ENCODE results near the gene SNRNP70.
"Not testable (repeated sequence)": the region's sequence is repeated elsewhere in the genome, so short reads cannot be mapped to it uniquely, and the experiment has no call there.

SNRNP70 gene, protein sequence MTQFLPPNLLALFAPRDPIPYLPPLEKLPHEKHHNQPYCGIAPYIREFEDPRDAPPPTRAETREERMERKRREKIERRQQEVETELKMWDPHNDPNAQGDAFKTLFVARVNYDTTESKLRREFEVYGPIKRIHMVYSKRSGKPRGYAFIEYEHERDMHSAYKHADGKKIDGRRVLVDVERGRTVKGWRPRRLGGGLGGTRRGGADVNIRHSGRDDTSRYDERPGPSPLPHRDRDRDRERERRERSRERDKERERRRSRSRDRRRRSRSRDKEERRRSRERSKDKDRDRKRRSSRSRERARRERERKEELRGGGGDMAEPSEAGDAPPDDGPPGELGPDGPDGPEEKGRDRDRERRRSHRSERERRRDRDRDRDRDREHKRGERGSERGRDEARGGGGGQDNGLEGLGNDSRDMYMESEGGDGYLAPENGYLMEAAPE

DNA sequence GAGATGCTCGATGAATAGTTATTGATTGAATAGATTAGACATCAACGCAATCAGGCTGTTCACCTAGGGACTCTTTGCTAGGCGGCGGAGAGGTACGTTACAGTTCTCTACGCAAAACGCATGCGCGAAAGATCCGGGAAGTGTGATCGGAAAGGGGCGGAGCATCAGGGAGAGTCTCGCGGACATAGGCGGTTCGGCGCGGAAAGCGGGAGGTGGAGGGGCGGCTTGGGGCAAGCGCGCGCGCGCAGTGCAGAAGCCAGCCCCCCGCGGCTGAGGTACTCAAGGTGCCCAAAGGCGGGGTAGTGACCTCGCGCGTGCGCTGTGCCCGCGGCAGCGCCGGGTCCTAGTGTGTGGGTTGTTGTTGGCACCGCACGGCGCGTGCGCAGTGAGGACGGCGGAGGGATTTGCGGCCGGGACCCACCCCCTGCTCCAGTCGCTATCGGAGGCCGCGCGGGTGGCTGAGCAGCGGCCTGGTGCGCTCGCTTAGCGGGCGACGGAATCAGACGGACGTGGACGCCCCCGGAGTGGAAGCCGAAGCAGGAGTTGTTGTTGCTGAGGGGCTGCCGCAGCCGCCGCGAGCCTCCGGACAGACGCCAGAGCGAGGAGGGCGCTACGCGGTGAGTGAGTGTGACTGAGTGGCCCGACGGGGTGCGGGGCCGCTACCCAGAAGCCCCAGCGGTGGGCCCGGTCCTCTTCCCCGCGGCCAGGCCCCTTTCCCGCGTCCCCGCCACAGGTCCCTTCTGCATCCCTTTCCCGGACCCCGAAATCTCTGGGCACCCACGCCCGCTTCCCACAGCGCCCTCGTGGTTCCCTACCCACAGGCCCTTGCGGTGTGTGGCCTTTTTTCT is at the start of gene SNRNP70:
Gene SNRNP70 (plus strand): TSS at position 432 of the 848 bp plus-strand sequence. CDS start 964 bp downstream, outside the sequence.
- peak within 1 kb of the TSS; percentile 84; the same call in 1 of the 2 replicates for H3K4me3 ChIP-seq (ENCODE audit: low read length)
- WGBS (ENCODE audit: insufficient coverage, insufficient read length): no CpG with 5 or more reads among the region's 89 CpGs

DNA sequence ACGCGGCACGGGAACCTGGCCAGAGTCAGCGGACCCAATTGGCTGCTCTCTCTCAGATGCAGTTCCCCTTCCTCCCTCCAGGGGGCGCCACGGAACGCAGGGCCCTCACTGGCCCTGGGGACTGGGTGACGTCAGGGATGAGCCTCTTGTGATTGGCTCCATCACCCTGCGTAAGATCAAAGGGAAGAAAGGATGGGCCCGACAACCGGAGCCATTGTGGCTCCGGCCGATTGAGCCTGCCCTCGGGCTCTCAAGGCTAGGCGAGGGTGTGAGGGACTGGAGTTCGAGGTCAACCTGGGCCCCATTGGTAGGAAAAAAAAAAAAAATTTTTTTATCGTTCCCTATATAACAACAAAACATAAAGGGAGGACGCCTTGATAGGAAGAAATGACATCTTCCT is 48.4 kb upstream of the SNRNP70 start, which contains the start of gene CGB1:
Gene CGB1 (minus strand): TSS at position 81 of the 400 bp plus-strand sequence. CDS start 184 bp downstream, outside the sequence.
- not testable (repeated sequence) for H3K4me1 ChIP-seq (ENCODE audit: control insufficient read depth, insufficient read depth, low read length); DNase-seq (ENCODE audit: low read depth, low spot score); H3K9me3 ChIP-seq (ENCODE audit: control insufficient read depth, insufficient read depth, low read length); H3K27ac ChIP-seq (ENCODE audit: low read length); H3K4me3 ChIP-seq (ENCODE audit: low read length); H3K36me3 ChIP-seq (ENCODE audit: control insufficient read depth, insufficient read depth, low read length); H3K27me3 ChIP-seq (ENCODE audit: control insufficient read depth, insufficient read depth, low read length)
- WGBS (ENCODE audit: insufficient coverage, insufficient read length): no CpG with 5 or more reads among the region's 18 CpGs

More for the DNA sequence above, at the start of gene SNRNP70:
- H3K27me3 ChIP-seq (ENCODE audit: control insufficient read depth, insufficient read depth, low read length): no peaks in the 10 kb centered on the region
- H3K9me3 ChIP-seq (ENCODE audit: control insufficient read depth, insufficient read depth, low read length): no peaks in the 10 kb centered on the region
- DNase-seq (ENCODE audit: low read depth, low spot score): peak; percentile 97
- no peak within 1 kb of the TSS for H3K27ac ChIP-seq (ENCODE audit: low read length)
- peaks cover 2% of the 10 kb centered on the region; the same call in 1 of the 2 replicates for H3K4me1 ChIP-seq (ENCODE audit: control insufficient read depth, insufficient read depth, low read length)
- peaks cover 7% of the 10 kb centered on the region for H3K36me3 ChIP-seq (ENCODE audit: control insufficient read depth, insufficient read depth, low read length)

DNA sequence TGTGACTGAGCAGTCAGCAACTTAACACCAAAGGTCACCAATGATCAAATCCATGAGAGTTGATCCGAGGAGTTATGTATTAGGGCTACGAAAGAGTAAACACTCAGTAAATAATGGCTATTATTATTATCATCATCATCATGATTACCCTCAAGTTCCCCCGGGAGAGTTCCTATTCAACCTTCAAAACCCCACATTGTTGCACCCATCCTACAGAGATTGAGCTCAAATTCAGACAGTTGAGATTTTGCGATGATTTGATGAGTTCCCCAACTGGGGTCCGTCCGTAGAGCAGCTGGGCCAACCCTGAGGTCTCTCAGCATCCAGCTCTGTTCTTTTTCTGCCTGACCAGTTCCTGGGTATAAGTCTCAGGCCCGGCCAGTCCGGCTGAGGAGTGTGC is 47.1 kb upstream of the SNRNP70 start:
- H3K27me3 ChIP-seq (ENCODE audit: control insufficient read depth, insufficient read depth, low read length); H3K4me3 ChIP-seq (ENCODE audit: low read length); DNase-seq (ENCODE audit: low read depth, low spot score); H3K4me1 ChIP-seq (ENCODE audit: control insufficient read depth, insufficient read depth, low read length); H3K36me3 ChIP-seq (ENCODE audit: control insufficient read depth, insufficient read depth, low read length); H3K27ac ChIP-seq (ENCODE audit: low read length); H3K9me3 ChIP-seq (ENCODE audit: control insufficient read depth, insufficient read depth, low read length): not testable (repeated sequence)
- no CpG with 5 or more reads among the region's 8 CpGs for WGBS (ENCODE audit: insufficient coverage, insufficient read length)

DNA sequence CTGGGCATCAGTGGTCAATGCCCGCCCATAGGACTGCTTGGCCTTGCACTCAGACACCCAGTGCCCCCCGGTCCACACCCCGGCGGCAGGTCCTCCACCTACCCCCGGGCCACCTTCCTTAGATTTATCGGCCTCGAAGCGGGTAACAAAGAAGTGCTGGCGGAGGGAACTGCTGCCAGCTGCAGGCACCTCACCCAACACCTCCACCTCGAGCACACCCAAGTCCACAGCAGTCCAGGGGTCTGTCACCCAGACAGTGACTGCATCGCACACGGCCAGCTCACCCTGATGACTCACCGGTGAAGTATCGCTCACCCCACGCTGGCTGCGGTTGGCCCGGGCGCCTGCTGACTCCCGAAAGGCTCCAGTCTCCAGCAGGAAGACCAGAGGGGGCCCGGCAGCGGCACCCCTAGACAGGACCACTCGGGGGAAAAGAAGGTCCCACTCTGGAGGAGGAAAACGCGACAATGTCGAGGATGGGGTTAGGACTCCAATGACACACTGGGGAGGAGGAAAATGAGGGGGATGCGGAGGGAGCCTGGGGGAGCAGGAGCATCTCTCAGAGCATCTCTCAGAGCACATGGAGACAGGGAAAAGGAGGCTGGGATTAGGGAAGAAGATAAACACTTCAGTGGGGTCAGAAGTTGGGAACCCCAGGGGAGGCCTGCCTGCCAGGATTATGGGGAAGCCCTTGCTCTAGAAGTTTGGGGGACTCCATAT is 46.5 kb upstream of the SNRNP70 start:
- H3K9me3 ChIP-seq (ENCODE audit: control insufficient read depth, insufficient read depth, low read length); DNase-seq (ENCODE audit: low read depth, low spot score); H3K27ac ChIP-seq (ENCODE audit: low read length); H3K4me3 ChIP-seq (ENCODE audit: low read length); H3K27me3 ChIP-seq (ENCODE audit: control insufficient read depth, insufficient read depth, low read length); H3K4me1 ChIP-seq (ENCODE audit: control insufficient read depth, insufficient read depth, low read length); H3K36me3 ChIP-seq (ENCODE audit: control insufficient read depth, insufficient read depth, low read length): not testable (repeated sequence)
- WGBS (ENCODE audit: insufficient coverage, insufficient read length): no CpG with 5 or more reads among the region's 26 CpGs

DNA sequence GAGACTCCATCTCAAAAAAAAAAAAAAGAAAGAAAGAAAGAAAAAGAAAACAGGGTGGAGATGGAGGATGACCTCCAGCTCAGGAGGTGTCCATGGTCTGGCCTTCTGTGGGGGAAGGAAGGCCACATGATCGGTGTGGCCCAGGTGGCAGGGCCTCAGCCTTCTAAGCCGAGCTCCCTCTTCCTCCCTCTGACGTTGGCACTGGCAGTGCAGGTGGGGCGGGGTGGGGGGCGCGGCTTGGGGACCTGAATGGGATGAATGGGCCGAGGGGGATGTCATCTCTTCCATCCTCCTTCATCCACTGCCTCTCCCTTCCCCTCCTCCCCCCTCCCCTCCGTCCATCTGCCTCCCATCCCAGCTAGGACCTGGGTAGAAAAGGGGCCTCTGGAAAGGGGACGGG is 45.5 kb upstream of the SNRNP70 start:
- H3K9me3 ChIP-seq (ENCODE audit: control insufficient read depth, insufficient read depth, low read length); H3K27me3 ChIP-seq (ENCODE audit: control insufficient read depth, insufficient read depth, low read length); H3K4me3 ChIP-seq (ENCODE audit: low read length); H3K4me1 ChIP-seq (ENCODE audit: control insufficient read depth, insufficient read depth, low read length); H3K27ac ChIP-seq (ENCODE audit: low read length); DNase-seq (ENCODE audit: low read depth, low spot score); H3K36me3 ChIP-seq (ENCODE audit: control insufficient read depth, insufficient read depth, low read length): not testable (repeated sequence)
- no CpG with 5 or more reads among the region's 9 CpGs for WGBS (ENCODE audit: insufficient coverage, insufficient read length)

DNA sequence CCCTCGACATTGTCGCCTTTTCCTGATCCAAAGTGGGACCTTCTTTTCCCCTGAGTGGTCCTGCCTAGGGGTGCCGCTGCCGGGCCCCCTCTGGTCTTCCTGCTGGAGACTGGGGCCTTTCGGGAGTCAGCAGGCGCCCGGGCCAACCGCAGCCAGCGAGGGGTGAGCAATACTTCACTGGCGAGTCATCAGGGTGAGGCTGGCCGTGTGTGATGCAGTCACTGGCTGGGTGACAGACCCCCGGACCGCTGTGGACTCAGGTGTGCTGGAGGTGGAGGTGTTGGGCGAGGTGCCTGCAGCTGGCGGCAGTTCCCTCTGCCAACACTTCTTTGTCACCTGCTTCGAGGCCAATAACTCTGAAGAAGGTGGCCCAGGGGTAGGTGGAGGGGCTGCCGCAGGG is 43.1 kb upstream of the SNRNP70 start:
- no CpG with 5 or more reads among the region's 17 CpGs for WGBS (ENCODE audit: insufficient coverage, insufficient read length)
- Histone ChIP-seq H3K4me1 (ENCODE audit: control insufficient read depth, insufficient read depth, low read length) (no peaks in the 10 kb centered on the region), H3K4me3 (ENCODE audit: low read length) (no peak overlapping the region), H3K27me3 (ENCODE audit: control insufficient read depth, insufficient read depth, low read length) (no peaks in the 10 kb centered on the region), H3K9me3 (ENCODE audit: control insufficient read depth, insufficient read depth, low read length) (no peaks in the 10 kb centered on the region), H3K36me3 (ENCODE audit: control insufficient read depth, insufficient read depth, low read length) (no peaks in the 10 kb centered on the region), H3K27ac (ENCODE audit: low read length) (no peak overlapping the region)
- no peak for DNase-seq (ENCODE audit: low read depth, low spot score)

DNA sequence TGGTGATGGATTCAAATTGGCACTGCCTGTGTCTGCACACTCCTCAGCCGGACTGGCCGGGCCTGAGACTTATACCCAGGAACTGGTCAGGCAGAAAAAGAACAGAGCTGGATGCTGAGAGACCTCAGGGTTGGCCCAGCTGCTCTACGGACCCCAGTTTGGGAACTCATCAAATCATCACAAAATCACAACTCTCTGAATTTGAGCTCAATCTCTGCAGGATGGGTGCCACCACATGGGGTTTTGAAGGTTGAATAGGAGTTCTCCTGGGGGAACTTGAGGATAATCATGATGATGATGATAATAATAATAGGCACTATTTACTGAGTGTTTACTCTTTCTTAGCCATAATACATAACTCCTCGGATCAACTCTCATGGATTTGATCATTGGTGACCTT is 42.6 kb upstream of the SNRNP70 start:
- H3K4me3 ChIP-seq (ENCODE audit: low read length); H3K36me3 ChIP-seq (ENCODE audit: control insufficient read depth, insufficient read depth, low read length); H3K9me3 ChIP-seq (ENCODE audit: control insufficient read depth, insufficient read depth, low read length); H3K4me1 ChIP-seq (ENCODE audit: control insufficient read depth, insufficient read depth, low read length); DNase-seq (ENCODE audit: low read depth, low spot score); H3K27ac ChIP-seq (ENCODE audit: low read length); H3K27me3 ChIP-seq (ENCODE audit: control insufficient read depth, insufficient read depth, low read length): not testable (repeated sequence)
- no CpG with 5 or more reads among the region's 4 CpGs for WGBS (ENCODE audit: insufficient coverage, insufficient read length)

DNA sequence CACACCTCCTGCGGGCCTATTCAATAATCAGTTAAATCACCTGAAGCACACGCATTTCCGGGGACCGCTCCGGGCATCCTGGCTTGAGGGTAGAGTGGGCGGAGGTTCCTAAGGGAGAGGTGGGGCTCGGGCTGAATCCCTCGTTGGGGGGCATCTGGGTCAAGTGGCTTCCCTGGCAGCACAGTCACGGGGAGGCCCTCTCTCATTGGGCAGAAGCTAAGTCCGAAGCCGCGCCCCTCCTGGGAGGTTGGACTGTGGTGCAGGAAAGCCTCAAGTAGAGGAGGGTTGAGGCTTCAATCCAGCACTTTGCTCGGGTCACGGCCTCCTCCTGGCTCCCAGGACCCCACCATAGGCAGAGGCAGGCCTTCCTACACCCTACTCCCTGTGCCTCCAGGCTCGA is 41.7 kb upstream of the SNRNP70 start, which contains the start of gene CGB5:
Gene CGB5 (plus strand): TSS at position 301 of the 400 bp plus-strand sequence. CDS start 362 bp downstream, outside the sequence.
- not testable (repeated sequence) for DNase-seq (ENCODE audit: low read depth, low spot score); H3K27me3 ChIP-seq (ENCODE audit: control insufficient read depth, insufficient read depth, low read length); H3K27ac ChIP-seq (ENCODE audit: low read length); H3K4me1 ChIP-seq (ENCODE audit: control insufficient read depth, insufficient read depth, low read length); H3K4me3 ChIP-seq (ENCODE audit: low read length); H3K9me3 ChIP-seq (ENCODE audit: control insufficient read depth, insufficient read depth, low read length); H3K36me3 ChIP-seq (ENCODE audit: control insufficient read depth, insufficient read depth, low read length)
- WGBS (ENCODE audit: insufficient coverage, insufficient read length): no CpG with 5 or more reads among the region's 15 CpGs

DNA sequence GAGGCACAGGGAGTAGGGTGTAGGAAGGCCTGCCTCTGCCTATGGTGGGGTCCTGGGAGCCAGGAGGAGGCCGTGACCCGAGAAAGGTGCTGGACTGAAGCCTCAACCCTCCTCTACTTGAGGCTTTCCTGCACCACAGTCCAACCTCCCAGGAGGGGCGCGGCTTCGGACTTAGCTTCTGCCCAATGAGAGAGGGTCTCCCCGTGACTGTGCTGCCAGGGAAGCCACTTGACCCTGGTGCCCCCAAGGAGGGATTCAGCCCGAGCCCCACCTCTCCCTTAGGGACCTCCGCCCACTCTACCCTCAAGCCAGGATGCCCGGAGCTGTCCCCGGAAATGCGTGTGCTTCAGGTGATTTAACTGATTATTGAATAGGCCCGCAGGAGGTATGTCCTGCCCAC is 36.2 kb upstream of the SNRNP70 start, which contains the start of gene CGB8:
Gene CGB8 (minus strand): TSS at position 101 of the 400 bp plus-strand sequence. CDS start 372 bp downstream, outside the sequence.
- not testable (repeated sequence) for H3K27me3 ChIP-seq (ENCODE audit: control insufficient read depth, insufficient read depth, low read length); H3K4me3 ChIP-seq (ENCODE audit: low read length); H3K36me3 ChIP-seq (ENCODE audit: control insufficient read depth, insufficient read depth, low read length); H3K9me3 ChIP-seq (ENCODE audit: control insufficient read depth, insufficient read depth, low read length); H3K27ac ChIP-seq (ENCODE audit: low read length); H3K4me1 ChIP-seq (ENCODE audit: control insufficient read depth, insufficient read depth, low read length); DNase-seq (ENCODE audit: low read depth, low spot score)
- no CpG with 5 or more reads among the region's 12 CpGs for WGBS (ENCODE audit: insufficient coverage, insufficient read length)

DNA sequence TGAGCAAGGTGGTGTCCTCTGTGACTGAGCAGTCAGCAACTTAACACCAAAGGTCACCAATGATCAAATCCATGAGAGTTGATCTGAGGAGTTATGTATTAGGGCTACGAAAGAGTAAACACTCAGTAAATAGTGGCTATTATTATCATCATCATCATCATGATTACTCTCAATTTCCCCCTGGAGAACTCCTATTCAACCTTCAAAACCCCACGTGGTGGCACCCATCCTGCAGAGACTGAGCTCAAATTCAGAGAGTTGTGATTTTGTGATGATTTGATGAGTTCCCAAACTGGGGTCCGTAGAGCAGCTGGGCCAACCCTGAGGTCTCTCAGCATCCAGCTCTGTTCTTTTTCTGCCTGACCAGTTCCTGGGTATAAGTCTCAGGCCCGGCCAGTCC is 35.4 kb upstream of the SNRNP70 start:
- not testable (repeated sequence) for DNase-seq (ENCODE audit: low read depth, low spot score); H3K9me3 ChIP-seq (ENCODE audit: control insufficient read depth, insufficient read depth, low read length); H3K4me1 ChIP-seq (ENCODE audit: control insufficient read depth, insufficient read depth, low read length); H3K4me3 ChIP-seq (ENCODE audit: low read length); H3K36me3 ChIP-seq (ENCODE audit: control insufficient read depth, insufficient read depth, low read length); H3K27ac ChIP-seq (ENCODE audit: low read length); H3K27me3 ChIP-seq (ENCODE audit: control insufficient read depth, insufficient read depth, low read length)
- no CpG with 5 or more reads among the region's 4 CpGs for WGBS (ENCODE audit: insufficient coverage, insufficient read length)

Data from iPS DF 6.9 (cell line).